ENCODE data around the gene XPNPEP1.

XPNPEP1 gene

GRCh38 chr10:109911903-109912302, 11.4 kb downstream of the XPNPEP1 start:
- H3K27me3 ChIP-seq (replicated peaks; ENCODE audit: control insufficient read depth, insufficient read depth, low read length) = no peaks in the 10 kb centered on the region
- peaks cover 9% of the 10 kb centered on the region for H3K36me3 ChIP-seq (ENCODE audit: control insufficient read depth, insufficient read depth, low read length)
- H3K4me3 ChIP-seq (replicated peaks; ENCODE audit: low read depth, low read length) = no peak overlapping the region
- no peak for DNase-seq (ENCODE audit: extremely low read depth, insufficient read length)
- no peak for TF ChIP-seq CTCF (IDR thresholded peaks at IDR 0.05; ENCODE audit: insufficient read depth, low read length, poor library complexity, severe bottlenecking)

- no peaks in the 10 kb centered on the region for H3K27me3 ChIP-seq (replicated peaks; ENCODE audit: control insufficient read depth, insufficient read depth, low read length)
- H3K36me3 ChIP-seq (ENCODE audit: control insufficient read depth, insufficient read depth, low read length) = peaks cover 18% of the 10 kb centered on the region
- DNase-seq (ENCODE audit: extremely low read depth, insufficient read length) = no peak
- H3K4me3 ChIP-seq (replicated peaks; ENCODE audit: low read depth, low read length) = no peak overlapping the region
- no peak for TF ChIP-seq CTCF (IDR thresholded peaks at IDR 0.05; ENCODE audit: insufficient read depth, low read length, poor library complexity, severe bottlenecking)
Observed at GRCh38 chr10:109906316-109906715, 17.0 kb downstream of the XPNPEP1 start.

GRCh38 chr10:109904397-109904796, 18.9 kb downstream of the XPNPEP1 start:
- TF ChIP-seq CTCF (IDR thresholded peaks at IDR 0.05; ENCODE audit: insufficient read depth, low read length, poor library complexity, severe bottlenecking) = no peak
- Histone ChIP-seq H3K4me3 (replicated peaks; ENCODE audit: low read depth, low read length) (no peak overlapping the region), H3K36me3 (ENCODE audit: control insufficient read depth, insufficient read depth, low read length) (peaks cover 19% of the 10 kb centered on the region), H3K27me3 (replicated peaks; ENCODE audit: control insufficient read depth, insufficient read depth, low read length) (no peaks in the 10 kb centered on the region)
- DNase-seq (ENCODE audit: extremely low read depth, insufficient read length) = no peak

GRCh38 chr10:109902992-109903947, 20.0 kb downstream of the XPNPEP1 start:
- peaks cover 21% of the 10 kb centered on the region for H3K36me3 ChIP-seq (ENCODE audit: control insufficient read depth, insufficient read depth, low read length)
- no peak for DNase-seq (ENCODE audit: extremely low read depth, insufficient read length)
- no peaks in the 10 kb centered on the region for H3K27me3 ChIP-seq (replicated peaks; ENCODE audit: control insufficient read depth, insufficient read depth, low read length)
- H3K4me3 ChIP-seq (replicated peaks; ENCODE audit: low read depth, low read length) = no peak overlapping the region
- no peak for TF ChIP-seq CTCF (IDR thresholded peaks at IDR 0.05; ENCODE audit: insufficient read depth, low read length, poor library complexity, severe bottlenecking)

- Histone ChIP-seq H3K36me3 (ENCODE audit: control insufficient read depth, insufficient read depth, low read length) (peaks cover 10% of the 10 kb centered on the region), H3K27me3 (replicated peaks; ENCODE audit: control insufficient read depth, insufficient read depth, low read length) (no peaks in the 10 kb centered on the region), H3K4me3 (replicated peaks; ENCODE audit: low read depth, low read length) (no peak overlapping the region)
- no peak for TF ChIP-seq CTCF (IDR thresholded peaks at IDR 0.05; ENCODE audit: insufficient read depth, low read length, poor library complexity, severe bottlenecking)
- DNase-seq (ENCODE audit: extremely low read depth, insufficient read length) = no peak
Observed at GRCh38 chr10:109899356-109900331, 23.7 kb downstream of the XPNPEP1 start.
